GM19239 (cell line): ENCODE data around the gene RING1.

Source experiments
- DNase-seq: peaks from one replicate; pipeline ENCODE4 v3.0.0; 2011; ENCODE audit warnings: low spot score; ENCODE audit not compliant: insufficient read length
- FAIRE-seq: peaks from 2 replicates; lab custom pipeline; 2011; peaks lifted over from hg19 to GRCh38; lab: Jason Lieb, UNC

RING1 gene

DNA sequence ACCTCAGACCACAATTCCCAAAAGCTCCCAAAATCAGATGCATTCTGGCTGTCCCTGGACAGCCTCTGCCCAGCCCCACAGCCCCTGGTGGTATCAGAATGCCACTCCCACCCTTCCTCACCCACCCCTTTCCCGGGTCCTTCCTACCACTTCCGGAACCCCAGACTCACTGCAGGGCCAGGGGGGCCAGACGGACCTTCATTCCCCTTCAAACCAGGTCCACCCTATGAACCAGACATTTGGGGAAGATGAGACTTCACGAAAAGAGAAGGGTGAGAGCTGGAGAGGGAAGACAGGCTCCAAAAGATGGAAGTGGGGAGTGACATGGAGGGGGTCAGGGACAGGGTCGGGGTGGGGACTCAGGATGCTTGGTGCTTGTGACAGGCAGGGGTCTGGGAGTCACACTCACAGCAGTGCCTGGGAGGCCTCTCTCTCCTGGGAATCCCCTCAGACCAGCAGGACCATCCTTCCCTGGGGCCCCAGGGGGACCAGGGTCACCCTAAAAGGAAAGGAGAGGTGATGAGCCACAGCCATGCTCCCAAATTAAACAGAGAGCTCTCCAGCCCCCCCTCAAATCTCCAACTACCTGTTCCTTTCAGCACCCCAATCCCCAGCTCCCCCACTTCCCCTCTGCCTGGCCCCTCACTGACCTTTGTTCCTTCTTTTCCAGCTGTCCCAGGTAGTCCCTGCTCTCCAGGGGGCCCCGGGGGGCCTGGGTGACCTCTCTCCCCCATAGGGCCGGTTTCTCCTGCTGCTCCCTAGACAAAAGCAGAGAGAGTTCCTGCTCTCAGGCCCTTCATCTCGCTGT is 36.2 kb upstream of the RING1 start:
- FAIRE-seq (no peak), DNase-seq (no peak)

DNA sequence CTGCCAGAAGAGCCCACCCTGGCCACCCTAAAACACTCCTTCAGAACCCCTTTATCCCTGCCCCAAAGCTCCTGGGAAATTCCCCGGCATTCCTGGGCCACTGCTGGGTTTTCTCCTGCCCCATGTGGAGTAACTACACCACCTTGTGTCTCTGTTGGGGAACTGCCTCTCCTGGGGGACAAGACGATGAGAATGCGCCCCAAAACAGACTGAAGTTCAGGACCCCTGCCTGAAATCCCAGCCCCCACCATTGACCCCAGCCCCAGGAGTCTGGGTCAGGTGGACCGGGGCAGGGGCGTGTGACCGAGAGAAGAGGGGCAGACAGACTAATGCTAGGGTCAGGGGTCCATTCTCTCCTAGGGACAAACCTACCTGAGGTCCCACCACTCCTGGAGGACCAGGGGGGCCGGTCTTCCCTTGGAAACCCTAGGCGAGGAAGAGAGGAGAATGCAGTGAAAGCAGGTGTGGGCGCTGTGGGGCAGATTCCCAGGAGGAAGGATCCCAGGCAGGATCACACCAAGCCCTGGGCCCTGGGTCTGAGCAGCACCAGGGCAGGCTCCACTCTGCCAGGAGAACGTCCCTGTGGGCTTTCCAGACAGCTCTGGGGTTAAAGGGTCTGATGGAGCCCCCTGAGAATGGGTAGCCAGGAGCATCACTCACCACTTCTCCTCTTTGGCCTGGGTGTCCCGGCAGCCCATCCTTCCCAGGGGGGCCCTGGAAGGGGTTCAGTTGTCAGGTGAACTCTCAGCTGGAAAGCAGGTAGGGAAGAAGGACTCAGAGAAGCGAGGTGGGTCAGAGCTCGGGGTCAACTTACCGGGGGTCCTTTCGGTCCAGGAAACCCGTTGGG is 35.4 kb upstream of the RING1 start:
- peak; percentile 64 for FAIRE-seq

DNA sequence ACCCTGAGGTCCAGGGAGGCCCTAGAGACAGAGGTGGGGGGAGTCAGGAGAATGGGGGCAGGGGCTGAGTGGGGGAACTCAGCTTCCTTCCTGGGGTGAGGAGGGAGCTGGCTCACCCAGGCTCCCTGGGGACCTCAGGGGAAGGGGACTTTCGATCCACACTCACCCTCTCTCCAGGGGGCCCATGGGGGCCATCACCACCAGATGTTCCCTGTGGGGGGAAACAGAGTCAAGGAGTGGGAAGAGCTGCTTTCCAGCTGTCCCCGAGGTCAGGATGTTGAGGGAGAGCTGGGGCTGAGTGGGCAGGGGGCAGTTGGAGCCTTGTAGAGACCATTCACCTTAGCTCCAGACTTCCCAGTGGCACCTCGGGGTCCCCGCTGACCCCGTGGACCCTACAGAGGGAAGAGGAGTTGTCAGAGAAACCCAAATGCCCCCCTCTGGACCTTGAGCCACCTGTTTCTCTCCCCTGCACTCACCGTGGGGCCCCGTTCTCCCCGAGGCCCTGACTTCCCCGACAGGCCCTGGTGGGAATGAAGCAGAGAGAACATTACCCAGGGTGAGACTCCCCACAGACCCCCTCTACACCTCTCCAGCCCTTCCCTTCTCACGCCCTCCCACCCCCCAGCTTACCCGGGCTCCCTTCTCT is 34.6 kb upstream of the RING1 start:
- FAIRE-seq = no peak
- no peak for DNase-seq

More for the DNA sequence above, 35.4 kb upstream of the RING1 start:
- DNase-seq = peak; percentile 52

DNA sequence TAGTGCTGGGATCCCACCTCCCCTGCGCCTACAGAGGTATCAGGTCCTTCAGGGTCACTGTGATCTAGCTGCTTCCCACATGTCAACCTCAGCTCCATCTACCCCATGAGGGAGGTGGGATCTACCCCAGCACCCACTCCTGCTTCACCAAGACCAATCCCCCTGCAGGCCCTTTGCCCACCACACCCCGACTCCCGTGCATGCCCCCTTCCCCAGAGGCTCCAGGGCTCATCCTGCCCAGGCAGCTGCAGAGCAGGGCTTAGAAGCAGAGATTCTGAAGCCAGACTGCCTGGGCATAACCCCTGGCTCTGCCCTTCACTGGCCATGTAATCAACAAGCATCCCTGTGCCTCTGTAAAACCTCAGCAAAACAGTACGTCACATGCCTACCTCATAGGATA is 33.5 kb upstream of the RING1 start:
- FAIRE-seq (no peak), DNase-seq (no peak)

DNA sequence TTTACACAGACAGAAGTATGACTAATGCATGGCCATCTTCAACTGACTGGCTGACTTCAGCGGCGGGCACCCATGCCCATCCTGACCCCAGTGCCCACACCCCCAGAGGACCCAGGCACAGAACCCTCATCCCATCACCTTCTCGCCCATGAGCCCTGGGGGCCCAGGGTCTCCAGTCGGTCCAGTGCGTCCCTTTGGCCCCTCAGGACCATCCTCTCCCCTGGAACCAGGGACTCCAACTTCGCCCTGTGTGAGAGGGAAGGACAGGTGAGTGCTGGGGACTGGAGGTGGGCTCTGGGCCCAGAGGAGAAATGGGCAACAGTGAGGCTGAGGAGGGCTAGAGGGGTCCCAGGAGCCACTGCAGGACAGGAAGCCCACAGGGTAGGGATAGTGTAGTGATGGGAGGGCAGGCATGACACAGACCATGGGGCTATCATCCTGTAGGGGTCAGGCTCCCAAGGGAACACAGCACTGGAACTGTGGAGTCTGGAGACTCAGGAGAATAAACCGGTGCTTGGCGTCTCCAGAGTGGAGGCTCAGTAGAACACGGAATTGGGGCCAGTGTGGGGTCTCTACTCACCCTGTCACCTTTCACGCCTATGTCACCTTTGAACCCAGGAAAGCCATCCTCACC is 32.7 kb upstream of the RING1 start:
- no peak for FAIRE-seq
- no peak for DNase-seq

DNA sequence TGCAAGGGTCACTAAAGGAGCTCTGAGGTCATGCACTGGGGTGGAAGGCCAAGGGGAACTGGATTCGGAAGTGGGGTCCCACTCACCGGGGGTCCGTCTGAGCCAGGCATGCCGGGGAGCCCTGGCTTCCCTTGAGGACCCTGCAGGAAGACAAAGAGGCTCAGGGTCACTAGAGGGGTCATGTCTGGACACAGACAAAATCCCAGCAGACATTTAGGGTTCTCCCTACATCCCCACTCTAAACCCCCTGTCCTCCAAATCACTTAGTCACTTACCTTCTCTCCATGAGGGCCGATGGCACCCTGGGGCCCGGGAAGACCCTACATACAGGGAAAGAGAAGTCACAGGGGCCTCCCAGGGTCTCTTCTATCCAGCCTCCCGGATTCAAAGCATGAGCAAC is 31.4 kb upstream of the RING1 start:
- FAIRE-seq = no peak
- no peak for DNase-seq

DNA sequence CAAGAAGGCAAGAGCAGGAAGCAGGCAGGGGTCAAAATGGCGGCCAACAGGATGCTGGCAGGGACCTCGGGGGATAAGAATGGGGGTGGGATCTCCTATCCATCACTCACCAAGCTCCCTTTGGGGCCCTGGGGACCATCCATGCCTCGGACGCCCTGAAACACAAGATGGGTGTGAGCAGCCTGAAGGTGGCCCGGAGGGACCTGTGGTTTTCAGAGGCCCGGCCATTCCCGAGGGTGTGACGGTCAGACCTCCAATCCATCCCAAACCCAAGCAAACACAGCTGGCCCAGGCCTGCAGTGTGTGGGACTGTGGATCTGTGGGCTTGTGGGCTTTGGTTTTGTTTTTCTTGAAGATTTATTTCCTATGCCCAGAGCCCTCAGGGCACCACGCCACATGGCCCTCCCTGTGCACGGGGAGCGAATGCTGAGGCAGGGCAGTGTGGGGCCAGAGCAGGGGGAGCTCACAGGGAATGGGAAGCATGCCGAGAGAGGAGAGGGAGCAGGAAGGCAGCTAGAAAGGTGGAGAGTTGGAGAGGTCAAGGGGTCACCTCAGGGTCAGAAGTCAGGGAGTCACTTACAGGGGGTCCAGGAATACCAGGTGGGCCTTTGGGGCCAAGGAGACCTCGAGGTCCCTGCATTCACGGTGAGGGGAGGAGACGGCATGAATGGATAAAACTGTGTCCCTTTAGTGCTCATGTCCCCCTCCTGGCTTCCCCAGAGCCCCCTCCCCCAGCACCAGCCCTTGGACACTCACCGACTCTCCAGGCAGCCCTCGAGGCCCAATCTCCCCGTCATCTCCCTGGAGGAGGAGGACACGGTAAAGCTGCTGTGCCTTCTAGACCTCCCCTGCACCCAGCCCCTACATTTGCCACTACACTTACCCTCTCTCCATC is 30.5 kb upstream of the RING1 start:
- FAIRE-seq = no peak
- DNase-seq = no peak

DNA sequence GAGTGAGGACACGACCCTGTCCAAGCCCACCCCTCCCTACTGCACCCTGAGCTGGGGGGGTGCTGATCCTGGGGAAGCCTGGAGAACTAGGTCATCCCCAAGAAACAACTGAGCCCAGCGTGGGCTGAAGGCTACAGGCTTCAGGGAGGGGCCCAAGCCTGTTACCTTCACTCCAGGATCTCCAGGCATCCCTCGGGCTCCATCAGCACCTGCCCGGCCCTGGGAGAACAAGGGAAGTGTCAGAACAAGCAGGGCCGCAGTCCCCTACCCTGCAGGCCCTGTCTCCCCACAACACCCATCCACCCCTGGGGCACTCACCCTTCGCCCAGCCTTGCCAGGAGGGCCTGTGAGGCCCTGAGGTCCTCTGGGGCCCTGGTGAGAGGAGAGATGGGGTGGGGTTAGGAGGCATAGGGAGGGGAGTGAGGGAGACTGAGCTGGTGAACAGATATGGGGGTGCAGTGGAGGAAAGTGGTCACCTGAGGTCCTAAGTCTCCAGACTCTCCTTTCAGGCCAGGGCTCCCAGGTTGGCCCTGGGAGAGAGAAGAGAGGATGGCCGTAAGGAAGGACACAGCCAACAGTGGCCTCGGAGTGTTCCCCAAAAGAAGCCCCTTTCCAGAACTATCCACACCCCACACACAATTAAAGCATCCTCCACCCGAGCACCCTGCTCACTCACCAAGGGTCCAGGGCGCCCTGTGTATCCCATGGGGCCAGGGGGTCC is 29.4 kb upstream of the RING1 start:
- no peak for FAIRE-seq
- no peak for DNase-seq

DNA sequence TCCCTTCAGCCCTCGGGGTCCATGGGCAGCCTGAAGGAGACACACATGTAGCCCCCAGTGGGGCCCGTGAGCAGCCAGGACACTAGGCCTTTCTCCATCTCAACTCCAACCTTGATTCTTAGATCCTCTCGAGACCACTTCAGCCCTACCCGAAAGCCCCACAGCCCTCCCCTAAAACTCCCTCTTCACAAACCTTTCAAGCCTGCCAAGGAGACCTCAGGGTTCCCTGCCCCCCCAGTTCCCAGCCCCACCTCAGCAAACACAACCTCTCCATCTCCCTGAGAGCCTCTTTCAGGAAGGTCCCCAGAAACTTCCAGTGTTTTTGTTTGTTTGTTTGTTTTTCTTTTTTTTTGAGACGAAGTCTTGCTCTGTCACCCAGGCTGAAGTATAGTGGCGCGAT is 27.2 kb upstream of the RING1 start:
- FAIRE-seq = no peak
- no peak for DNase-seq

DNA sequence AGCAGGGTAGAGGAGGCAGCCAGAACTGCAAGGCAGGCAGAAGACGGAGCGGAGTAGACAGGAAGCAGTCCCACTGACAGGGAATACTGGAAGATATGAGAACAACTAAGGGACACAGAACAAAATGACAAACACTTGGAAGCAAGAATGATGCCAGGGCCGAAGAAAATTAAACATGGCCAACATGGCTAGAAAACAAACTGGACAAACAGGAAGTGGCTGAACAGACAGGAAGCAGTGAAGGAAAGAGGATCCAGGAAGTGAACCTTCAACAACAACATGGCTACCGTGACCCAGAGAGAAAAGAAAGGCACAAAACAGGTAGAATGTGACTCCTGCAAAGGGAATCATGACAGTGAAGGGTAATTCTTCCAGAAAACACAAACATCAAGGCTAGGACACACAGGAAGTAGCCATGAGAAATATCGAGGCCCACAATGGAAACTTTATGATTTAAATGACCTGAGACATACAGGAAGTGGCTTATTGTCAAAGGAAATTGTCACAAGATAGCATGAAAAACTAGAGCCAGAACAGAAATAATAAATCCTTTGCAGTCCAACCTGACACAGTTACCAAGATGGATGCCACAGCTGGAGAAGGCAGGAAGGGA is 25.1 kb upstream of the RING1 start:
- DNase-seq (no peak), FAIRE-seq (peak; percentile 87)

DNA sequence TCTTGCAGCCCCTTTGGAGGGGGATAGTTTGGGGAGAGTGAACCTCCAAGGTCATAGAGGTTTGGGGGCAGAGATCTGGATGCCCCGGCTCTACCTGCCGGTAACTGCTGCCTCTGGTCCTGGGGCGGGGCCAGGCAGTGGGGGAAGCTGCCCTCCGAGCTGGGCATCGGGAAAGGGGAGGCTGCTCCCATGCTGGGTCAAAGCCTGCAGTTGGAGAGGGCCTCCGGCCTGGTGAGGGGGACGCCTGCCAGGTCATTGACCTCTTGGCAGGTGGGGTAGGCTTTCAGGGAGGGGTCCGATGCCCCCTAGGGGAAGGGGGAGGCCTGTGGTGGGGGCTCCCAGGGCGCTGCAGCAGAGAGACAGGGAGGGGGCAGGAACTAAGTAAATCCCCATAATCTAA is 23.1 kb upstream of the RING1 start:
- no peak for FAIRE-seq

DNA sequence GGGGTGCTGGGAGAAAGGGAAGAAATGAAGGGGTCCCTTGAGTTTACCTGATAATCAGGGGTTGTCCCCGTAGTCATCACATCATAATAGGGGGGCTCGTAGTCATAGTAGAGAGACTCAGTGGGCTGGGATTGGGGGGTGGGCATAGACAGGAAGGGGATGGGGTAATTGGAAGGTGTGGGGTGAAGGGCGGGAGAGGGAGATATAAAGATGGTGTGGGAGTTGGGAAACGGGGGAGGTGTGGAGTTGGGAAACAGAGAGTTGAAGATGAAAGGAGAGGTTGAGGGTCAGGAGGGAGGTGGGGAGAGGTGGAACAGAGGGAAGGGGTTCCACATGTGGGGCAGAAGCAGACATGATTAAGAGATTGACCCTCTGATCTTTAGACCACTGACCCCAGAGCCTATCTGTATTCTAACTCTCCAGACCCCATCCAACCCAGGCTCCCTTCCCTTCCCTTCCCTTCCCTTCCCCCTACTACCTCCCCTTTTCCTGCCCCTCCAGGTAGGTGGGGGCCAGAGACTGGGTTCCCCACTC is 22.6 kb upstream of the RING1 start:
- no peak for FAIRE-seq
- DNase-seq = no peak

More for the DNA sequence above, 23.1 kb upstream of the RING1 start:
- no peak for DNase-seq

DNA sequence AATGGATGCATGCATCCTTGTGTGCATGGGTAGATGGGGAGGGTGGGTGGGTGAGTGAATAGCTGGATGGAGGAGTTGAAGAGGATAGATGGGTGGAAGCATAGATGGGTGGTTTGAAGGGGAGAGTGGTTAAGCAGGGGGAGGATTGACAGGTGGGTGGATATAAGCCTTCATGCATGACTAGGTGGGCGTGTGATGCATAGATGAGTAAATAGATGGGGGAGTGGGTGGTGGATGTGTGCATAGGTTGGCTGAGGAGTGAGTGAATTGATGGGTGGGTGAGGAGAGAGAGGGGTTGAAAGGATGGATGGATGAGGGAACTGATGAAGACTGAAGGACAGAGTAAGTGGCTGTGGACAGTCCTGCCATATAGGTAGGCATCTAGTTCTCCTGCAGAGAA is 20.5 kb upstream of the RING1 start:
- FAIRE-seq (no peak), DNase-seq (no peak)

DNA sequence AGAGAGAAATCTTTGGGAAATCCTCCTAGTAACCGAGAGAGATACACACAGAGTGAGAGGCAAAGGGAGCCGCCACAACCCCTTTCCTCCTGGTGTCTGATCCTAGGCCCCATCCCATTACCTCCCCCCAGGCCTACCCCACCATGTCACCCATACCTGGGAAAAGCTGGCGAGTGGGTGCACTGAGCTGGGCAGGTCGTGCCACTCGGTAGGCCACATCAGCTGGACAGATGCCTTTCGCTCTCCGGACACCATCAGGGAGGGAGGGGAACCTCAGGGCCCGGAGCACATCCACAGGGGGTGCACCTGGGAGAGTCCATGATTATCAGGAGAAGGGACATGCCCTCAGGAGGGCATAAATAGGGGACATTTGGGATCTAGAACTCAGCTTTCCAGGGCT is 19.1 kb upstream of the RING1 start:
- FAIRE-seq = no peak

DNA sequence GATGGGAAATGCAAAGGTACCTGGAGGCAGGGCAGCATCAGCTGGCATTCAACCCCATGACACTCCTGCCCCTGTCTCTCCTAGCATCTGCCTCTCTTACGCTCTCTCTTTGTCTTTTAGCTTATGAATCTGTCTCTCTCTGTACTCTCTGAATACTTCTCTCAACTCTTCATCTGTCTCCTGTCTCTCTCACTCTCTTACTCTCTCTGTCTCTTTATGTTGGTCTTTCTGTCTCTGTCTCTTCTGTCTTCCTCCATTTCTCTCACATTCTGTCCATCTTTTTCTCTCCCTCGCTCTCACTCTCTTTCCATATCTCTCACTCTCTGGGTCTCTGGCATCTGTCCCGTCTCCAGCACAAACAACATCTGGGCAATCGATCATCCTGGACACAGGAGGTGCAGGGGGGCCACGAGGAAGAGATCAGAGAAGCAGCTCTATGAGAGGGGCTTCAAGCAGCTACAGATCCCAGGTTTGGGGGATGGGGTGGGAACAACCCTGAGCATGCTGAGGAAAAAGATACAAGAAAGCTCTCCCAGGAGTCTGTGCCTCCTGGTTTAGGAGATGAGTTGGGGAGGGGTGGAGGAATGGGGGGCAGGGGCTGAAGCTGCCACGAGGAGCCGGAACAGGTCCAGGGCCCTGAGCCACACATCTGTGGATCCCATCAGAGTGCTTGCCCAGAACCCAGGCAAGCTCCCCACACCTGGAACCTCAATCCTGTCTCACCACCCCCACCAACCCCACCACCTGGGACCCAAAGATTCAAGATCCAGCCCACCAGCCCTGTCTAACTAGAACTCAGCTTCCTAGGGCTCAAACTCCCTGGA is 18.5 kb upstream of the RING1 start:
- FAIRE-seq = no peak
- no peak for DNase-seq

More for the DNA sequence above, 19.1 kb upstream of the RING1 start:
- no peak for DNase-seq

DNA sequence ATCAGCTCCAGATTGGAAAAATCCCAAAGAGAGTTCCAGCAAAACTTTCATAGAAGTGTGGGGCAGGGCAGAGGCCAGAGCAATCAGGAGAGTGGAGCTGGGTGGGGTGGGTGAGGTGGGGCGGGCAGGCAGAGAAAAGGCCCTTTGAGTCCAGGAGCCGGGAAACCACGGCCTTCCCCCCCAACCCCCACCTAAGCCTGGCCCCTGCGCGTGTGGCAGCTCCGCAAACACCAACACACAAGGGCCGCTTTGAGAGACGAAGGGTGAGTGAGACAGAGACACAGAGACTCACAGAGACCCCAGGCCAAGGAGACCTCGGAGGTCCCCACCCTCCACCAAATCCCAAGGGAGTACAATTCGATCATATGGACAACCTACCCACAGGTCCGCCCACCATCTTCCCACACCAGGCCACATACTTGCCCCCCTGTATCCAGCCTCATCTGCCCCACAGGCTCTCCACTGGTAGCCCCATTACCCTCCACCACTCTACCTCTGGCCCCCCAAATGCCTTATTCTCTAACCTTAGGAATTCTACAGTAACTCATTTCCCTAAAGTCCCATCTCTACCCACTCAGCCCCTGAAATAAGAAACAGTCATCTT is 17.7 kb upstream of the RING1 start:
- no peak for FAIRE-seq
- no peak for DNase-seq
